GM12865 (cell line): Measurements from ENCODE around the gene MS4A18.

Source experiments
- DNase-seq: peaks from one replicate; pipeline ENCODE4 v3.0.0; 2010; ENCODE audit warnings: low read depth
- H3K4me3 ChIP-seq: 2 replicates; pipeline ENCODE4 v1.5.1; 2011; ENCODE audit warnings: mild to moderate bottlenecking, low read depth, low read length, control low read depth
- TF ChIP-seq, protein P1 (sequence below): IDR thresholded peaks from 2 replicates; pipeline ENCODE4 v1.5.1; 2011; ENCODE audit warnings: low read length, control low read depth, low read depth, inconsistent platforms; ENCODE audit not compliant: insufficient read depth; ENCODE audit errors: missing control alignments

MS4A18 gene

DNA sequence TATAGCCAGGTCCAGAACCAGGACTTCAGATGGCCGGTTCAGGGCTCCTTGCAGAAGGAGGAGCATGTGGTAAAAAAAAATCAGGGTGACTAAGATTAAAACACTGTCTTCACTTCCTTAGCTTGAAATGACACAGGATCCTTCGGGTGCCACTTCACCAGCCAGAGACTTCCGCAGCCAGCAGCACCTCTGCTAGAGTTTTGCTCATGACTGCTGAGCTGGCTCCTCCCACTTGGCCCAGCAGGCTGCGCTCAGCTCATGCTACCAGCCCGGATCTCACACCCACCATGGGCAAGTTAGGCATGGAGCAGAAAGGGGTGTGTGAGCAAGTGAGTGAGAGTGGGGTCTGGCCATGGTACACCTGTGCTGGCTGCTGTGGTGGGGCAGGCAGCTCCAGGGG lies 6.6 kb upstream of the MS4A18 start:
- no peak overlapping the region for H3K4me3 ChIP-seq
- TF ChIP-seq, protein P1, sequence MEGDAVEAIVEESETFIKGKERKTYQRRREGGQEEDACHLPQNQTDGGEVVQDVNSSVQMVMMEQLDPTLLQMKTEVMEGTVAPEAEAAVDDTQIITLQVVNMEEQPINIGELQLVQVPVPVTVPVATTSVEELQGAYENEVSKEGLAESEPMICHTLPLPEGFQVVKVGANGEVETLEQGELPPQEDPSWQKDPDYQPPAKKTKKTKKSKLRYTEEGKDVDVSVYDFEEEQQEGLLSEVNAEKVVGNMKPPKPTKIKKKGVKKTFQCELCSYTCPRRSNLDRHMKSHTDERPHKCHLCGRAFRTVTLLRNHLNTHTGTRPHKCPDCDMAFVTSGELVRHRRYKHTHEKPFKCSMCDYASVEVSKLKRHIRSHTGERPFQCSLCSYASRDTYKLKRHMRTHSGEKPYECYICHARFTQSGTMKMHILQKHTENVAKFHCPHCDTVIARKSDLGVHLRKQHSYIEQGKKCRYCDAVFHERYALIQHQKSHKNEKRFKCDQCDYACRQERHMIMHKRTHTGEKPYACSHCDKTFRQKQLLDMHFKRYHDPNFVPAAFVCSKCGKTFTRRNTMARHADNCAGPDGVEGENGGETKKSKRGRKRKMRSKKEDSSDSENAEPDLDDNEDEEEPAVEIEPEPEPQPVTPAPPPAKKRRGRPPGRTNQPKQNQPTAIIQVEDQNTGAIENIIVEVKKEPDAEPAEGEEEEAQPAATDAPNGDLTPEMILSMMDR: no peak
- peak; percentile 84 for DNase-seq

DNA sequence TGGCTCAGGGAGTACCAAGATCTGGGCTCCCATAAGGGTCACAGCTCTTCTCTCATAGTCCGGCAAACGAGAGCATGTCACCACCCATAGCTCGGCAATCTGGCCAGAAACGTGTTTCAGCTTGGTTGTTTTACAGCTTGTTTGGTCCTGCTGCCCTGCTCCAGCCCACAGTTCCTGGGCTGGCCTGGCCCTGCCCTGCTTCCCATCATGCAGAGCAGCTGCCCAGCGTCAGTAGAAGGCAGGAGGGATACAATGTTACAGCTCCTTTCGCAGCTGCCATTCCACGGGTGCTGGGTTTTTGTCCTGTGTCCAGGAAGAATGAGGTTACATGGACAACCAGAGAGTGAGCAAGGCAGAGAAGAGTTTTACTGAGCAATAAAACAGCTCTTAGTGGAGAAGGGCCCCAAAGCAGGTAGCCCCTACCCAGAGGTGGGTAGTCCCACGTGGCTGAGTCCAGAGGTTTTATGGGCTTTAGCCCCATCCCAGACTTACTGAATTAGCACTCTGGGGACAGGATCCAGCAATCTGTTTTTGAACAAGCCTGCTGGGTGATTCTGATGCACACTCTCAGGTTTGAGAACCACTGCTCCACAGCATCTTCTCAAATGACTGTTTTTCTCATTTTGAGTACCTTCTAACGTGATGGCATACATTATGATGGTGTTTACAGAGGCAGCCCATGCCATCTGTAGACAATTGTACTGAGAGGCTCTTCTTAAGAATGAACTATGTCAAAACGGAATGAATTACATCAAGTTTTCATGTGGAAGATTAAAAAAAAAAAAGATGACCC lies 5.8 kb upstream of the MS4A18 start:
- TF ChIP-seq, protein P1: no peak
- peak; percentile 44 for DNase-seq
- H3K4me3 ChIP-seq: no peak overlapping the region

DNA sequence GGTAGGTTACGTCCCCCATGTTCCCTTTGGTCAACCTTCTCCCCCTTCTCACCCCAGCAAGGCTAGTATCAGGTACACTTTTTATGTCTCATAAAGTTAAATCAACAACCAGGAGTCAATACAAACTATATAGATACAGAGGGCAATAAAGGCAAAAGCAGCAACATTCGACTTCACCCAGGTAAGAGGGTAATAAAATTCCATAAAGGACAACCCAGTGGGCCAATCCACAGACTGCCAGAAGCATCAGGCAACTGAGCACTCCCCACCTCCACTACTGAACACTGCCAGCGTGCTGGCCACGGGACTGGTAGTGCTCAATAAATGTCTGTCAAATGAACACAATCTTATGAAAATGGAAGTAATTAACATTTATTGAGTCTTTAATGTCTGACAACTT lies 5.1 kb upstream of the MS4A18 start:
- DNase-seq: no peak
- TF ChIP-seq, protein P1: no peak
- H3K4me3 ChIP-seq: no peak overlapping the region

DNA sequence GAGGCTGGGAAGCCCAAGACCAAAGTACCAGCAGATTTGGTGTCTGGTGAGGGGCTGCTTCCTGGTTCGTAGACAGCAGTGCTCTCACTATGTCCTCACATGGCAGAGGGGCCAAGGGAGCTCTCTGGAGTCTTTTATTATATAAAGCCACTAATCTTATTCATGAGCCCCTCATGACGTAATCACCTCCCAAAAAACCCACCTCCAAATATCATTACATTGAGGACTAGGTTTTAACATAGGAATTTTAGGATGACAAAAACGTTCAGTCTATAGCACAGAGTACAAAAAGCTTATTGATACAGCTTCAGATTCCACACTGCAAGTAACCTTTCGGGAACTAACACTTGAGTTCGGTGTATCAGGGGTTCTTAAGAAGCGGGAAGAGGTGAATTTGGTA lies 4.1 kb upstream of the MS4A18 start:
- TF ChIP-seq, protein P1: no peak
- H3K4me3 ChIP-seq: no peak overlapping the region
- no peak for DNase-seq

DNA sequence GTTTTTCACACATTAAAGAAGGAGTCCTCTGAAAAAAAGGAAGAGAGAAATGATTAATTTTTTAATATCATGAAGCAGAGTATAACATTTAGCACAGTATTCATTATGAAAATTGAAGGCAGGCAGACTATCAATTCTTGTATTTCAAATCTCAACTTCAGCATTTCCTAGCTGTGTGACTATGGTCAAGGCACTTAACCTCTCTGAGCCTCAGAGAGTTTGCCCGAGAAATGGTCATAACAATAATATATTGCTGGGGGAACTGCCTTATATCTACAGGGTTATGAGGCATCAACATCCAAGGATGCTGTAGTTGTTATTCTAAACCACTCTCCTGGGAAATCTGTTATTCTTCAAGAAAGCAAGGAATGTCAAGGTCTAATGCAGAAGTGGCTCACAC lies 1.1 kb downstream of the MS4A18 start:
- H3K4me3 ChIP-seq: no peak overlapping the region
- no peak for DNase-seq
- TF ChIP-seq, protein P1: no peak

DNA sequence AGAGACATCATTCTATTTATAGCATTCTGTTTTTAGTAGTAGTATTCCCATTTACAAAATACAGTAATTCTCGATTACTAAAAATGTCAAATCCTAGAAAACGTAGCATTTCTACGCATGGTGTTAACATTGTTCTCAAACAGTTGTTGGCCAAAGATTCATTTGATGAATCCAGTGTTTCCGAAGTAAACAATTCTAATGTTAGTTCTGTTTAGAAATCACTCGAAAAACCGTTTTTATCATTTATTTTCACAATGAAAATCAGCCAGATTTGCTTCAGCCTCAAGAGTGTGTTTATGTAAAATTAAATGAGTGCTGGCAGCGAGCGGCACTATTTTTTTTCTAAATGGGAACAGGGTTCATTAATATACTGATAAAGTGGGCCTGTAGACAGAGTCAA lies 7.1 kb downstream of the MS4A18 start:
- no peak for DNase-seq
- H3K4me3 ChIP-seq: no peak overlapping the region
- TF ChIP-seq, protein P1: no peak

DNA sequence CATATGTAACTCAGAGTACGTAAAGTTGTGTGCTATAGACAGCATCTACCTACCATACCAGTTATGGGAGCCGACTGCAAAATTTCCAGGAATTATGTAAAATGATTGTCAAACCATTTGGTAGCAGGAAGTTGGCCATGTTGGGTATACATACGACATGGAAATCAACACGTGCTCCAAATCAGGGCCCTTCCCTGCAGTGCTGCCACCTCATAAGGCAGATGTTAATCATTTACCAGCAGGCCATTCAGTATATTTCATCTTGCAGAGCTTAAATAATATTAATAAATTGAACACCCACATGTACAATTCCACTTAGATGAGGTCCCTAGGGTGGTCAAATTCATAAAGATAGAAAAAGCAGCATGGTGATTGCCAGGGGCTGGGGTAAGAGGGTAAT lies 9.8 kb downstream of the MS4A18 start:
- DNase-seq: no peak
- no peak overlapping the region for H3K4me3 ChIP-seq
- TF ChIP-seq, protein P1: no peak
